ENCODE results near the gene HEXIM1.

DNA sequence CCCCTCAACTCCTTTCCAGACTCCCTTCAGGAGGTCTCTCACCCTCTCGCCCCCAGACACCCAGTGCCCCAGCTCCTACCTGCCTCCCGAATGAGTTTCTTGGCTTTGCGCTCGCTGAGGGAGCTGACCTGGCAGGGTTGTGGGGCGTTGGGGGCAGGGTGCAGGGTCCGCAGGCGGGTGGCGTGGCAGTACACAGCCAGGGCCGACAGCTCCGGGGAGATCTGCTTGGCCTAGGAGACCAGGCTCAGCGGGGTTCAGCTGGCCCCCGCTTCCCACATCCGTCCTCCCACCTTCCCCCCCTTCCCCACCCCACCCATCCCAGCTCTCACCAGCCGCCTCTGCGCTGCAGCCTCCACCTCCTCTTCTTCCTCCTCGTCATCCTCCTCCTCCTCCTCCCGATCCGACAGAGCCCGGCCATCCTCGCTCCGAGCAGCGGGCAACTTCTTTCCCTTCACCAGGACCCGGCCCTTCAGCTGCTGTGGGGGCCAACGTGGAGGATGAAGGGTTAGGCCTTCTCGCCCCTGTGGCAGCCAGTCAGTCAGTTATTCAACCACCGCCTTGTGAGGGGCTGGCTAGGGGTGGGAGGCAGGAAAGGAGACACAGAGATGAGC, 33.2 kb upstream of the HEXIM1 start:
- TF ChIP-seq CTCF (IDR thresholded peaks at IDR 0.05) = no peak
- TF ChIP-seq POLR2A (IDR thresholded peaks at IDR 0.05; ENCODE audit: low read depth) = no peak
